Liver (tissue), 9 donors: Measurements from ENCODE around the gene LRRC47. TPM values are rescaled to one million over a fixed set of nuclear protein-coding genes. Genes with fewer than 3 reads are reported as not detected.

Experiments
- DNase-seq: peaks from one replicate; pipeline ENCODE4 v3.0.0-alpha.2; 2017; ENCODE audit warnings: low spot score
- H3K27ac ChIP-seq, 2 donors: one replicate each; pipeline ENCODE4 v1.7.0; 2013; ENCODE audit warnings: inconsistent platforms in 2 of 2, low read length in 2 of 2, control low read depth in 1 of 2, low read depth in 1 of 2, mild to moderate bottlenecking in 1 of 2
- H3K27me3 ChIP-seq, 4 donors: one replicate each; pipeline versions ENCODE4 v1.6.1 to v1.7.0; 2013; ENCODE audit warnings: low read length in 3 of 4, inconsistent platforms in 1 of 4, mild to moderate bottlenecking in 1 of 4, moderate library complexity in 1 of 4; ENCODE audit not compliant: control insufficient read depth in 4 of 4, insufficient read depth in 4 of 4
- H3K36me3 ChIP-seq, 4 donors: one replicate each; pipeline versions ENCODE4 v1.6.1 to v1.7.0; 2013; ENCODE audit warnings: low read length in 3 of 4, mild to moderate bottlenecking in 3 of 4, low read depth in 1 of 4, moderate library complexity in 1 of 4; ENCODE audit not compliant: control insufficient read depth in 4 of 4, insufficient read depth in 3 of 4
- H3K4me1 ChIP-seq, 4 donors: one replicate each; pipeline versions ENCODE4 v1.6.1 to v1.7.0; 2013; ENCODE audit warnings: low read length in 3 of 4, mild to moderate bottlenecking in 3 of 4, moderate library complexity in 1 of 4; ENCODE audit not compliant: control insufficient read depth in 4 of 4, insufficient read depth in 4 of 4
- H3K4me3 ChIP-seq, 3 donors: one replicate each; pipeline versions ENCODE4 v1.6.1 to v1.7.0; 2013; ENCODE audit warnings: low read length in 3 of 3, control low read depth in 1 of 3, low read depth in 1 of 3, mild to moderate bottlenecking in 1 of 3
- H3K9ac ChIP-seq, 2 donors: one replicate each; pipeline ENCODE4 v1.7.0; 2013; ENCODE audit warnings: low read length in 2 of 2, mild to moderate bottlenecking in 2 of 2, moderate library complexity in 2 of 2, control low read depth in 1 of 2, low read depth in 1 of 2
- H3K9me3 ChIP-seq, 4 donors: one replicate each; pipeline versions ENCODE4 v1.6.1 to v1.7.0; 2013; ENCODE audit warnings: low read length in 3 of 4; ENCODE audit not compliant: control insufficient read depth in 4 of 4
- ATF3 ChIP-seq: IDR thresholded peaks from 2 replicates; pipeline ENCODE4 v1.6.1; 2016; ENCODE audit warnings: antibody characterized with exemption
- EGR1 ChIP-seq, 2 donors: IDR thresholded peaks; 2 replicates each; pipeline ENCODE4 v1.6.1; 2016 to 2018; ENCODE audit warnings: antibody characterized with exemption in 2 of 2, low read depth in 2 of 2
- FOXA1 ChIP-seq: IDR thresholded peaks from 2 replicates; pipeline ENCODE4 v1.6.1; 2016; ENCODE audit warnings: antibody characterized with exemption
- FOXA2 ChIP-seq: IDR thresholded peaks from 2 replicates; pipeline ENCODE4 v1.6.1; 2016; ENCODE audit warnings: antibody characterized with exemption
- GABPA ChIP-seq, 2 donors: IDR thresholded peaks in 1 of 2; conservative IDR thresholded peaks in 1 of 2; 2 replicates each; pipeline ENCODE4 v1.6.1; 2016; ENCODE audit warnings: antibody characterized with exemption in 2 of 2, mild to moderate bottlenecking in 1 of 2, moderate library complexity in 1 of 2
- HNF4A ChIP-seq, 2 donors: conservative IDR thresholded peaks; 2 replicates each; pipeline ENCODE4 v1.6.1; 2016; ENCODE audit warnings: antibody characterized with exemption in 2 of 2, mild to moderate bottlenecking in 2 of 2
- HNF4G ChIP-seq: IDR thresholded peaks from 2 replicates; pipeline ENCODE4 v1.6.1; 2016; ENCODE audit warnings: antibody characterized with exemption
- JUND ChIP-seq, 2 donors: IDR thresholded peaks; 2 replicates each; pipeline ENCODE4 v1.6.1; 2016; ENCODE audit warnings: antibody characterized with exemption in 2 of 2
- MAX ChIP-seq: IDR thresholded peaks from 2 replicates; pipeline ENCODE4 v1.6.1; 2016; ENCODE audit warnings: antibody characterized with exemption
- NR2F2 ChIP-seq: IDR thresholded peaks from 2 replicates; pipeline ENCODE4 v1.6.1; 2016; ENCODE audit warnings: antibody characterized with exemption
- RAD21 ChIP-seq, 2 donors: IDR thresholded peaks; 2 replicates each; pipeline ENCODE4 v1.6.1; 2016; ENCODE audit warnings: antibody characterized with exemption in 2 of 2, mild to moderate bottlenecking in 2 of 2
- RXRA ChIP-seq, 2 donors: IDR thresholded peaks; 2 replicates each; pipeline ENCODE4 v1.6.1; 2017 to 2018; ENCODE audit warnings: antibody characterized with exemption in 2 of 2, mild to moderate bottlenecking in 1 of 2
- SP1 ChIP-seq: IDR thresholded peaks from 2 replicates; pipeline ENCODE4 v1.6.1; 2018; ENCODE audit warnings: antibody characterized with exemption, mild to moderate bottlenecking
- TAF1 ChIP-seq: conservative IDR thresholded peaks from 2 replicates; pipeline ENCODE4 v1.6.1; 2016; ENCODE audit warnings: antibody characterized with exemption, mild to moderate bottlenecking
- YY1 ChIP-seq: IDR thresholded peaks from 2 replicates; pipeline ENCODE4 v1.6.1; 2016; ENCODE audit warnings: antibody characterized with exemption, mild to moderate bottlenecking
- WGBS: extraction: QIAGEN DNeasy Blood & Tissue Kit; methylation state at CpG from one replicate; pipeline ENCODE4 v1.1.7; 2013; 5-methylcytosine and 5-hydroxymethylcytosine counted together
- polyA plus RNA-seq, 2 donors: library from polyadenylated mRNA; stranded (reverse) in 1 of 2; unstranded in 1 of 2; fragments of 200-250 nt in 1 of 2; fragments of >200 nt in 1 of 2; fragmentation: Nextera tagmentation in 1 of 2; extraction: Ambion mirVana in 1 of 2; gene quantifications; one replicate each; pipeline versions ENCODE4 v1.2.1 to v1.2.3, GENCODE V29; 2013 to 2015
- total RNA-seq, 2 donors: library from RNA; depleted of rRNA; stranded (reverse); fragments of >200 nt; gene quantifications; one replicate each; pipeline ENCODE4 v1.2.3, GENCODE V29; 2014
- TF ChIP-seq, protein P1 (sequence below): fragments of 150-350 bp; IDR thresholded peaks from 2 replicates; pipeline ENCODE4 v1.5.1; 2017; ENCODE audit warnings: improper control_type of control experiment, low read depth, low read length; ENCODE audit not compliant: missing input control
- TF ChIP-seq, protein P2 (sequence below): IDR thresholded peaks from 2 replicates; pipeline ENCODE4 v1.6.1; 2016; ENCODE audit warnings: antibody characterized with exemption
- TF ChIP-seq, protein P3 (sequence below): IDR thresholded peaks from 2 replicates; pipeline ENCODE4 v1.6.1; 2016; ENCODE audit warnings: antibody characterized with exemption, mild to moderate bottlenecking
- donor health status: healthy.
- donor health status: healthy.
- donor health status: healthy.
- donor health status: healthy.
- donor health status: healthy.

Gene LRRC47
- total and polyA plus RNA-seq, 4 donors, result 8.7 to 23.8 (median 15.4) TPM

GRCh38 chr1:3776231-3776961, 19.9 kb downstream of the LRRC47 start:
- no peaks in the 10 kb centered on the region for H3K27me3 ChIP-seq
- no peak for TF ChIP-seq JUND (IDR thresholded peaks at IDR 0.05)
- TF ChIP-seq, protein P1, sequence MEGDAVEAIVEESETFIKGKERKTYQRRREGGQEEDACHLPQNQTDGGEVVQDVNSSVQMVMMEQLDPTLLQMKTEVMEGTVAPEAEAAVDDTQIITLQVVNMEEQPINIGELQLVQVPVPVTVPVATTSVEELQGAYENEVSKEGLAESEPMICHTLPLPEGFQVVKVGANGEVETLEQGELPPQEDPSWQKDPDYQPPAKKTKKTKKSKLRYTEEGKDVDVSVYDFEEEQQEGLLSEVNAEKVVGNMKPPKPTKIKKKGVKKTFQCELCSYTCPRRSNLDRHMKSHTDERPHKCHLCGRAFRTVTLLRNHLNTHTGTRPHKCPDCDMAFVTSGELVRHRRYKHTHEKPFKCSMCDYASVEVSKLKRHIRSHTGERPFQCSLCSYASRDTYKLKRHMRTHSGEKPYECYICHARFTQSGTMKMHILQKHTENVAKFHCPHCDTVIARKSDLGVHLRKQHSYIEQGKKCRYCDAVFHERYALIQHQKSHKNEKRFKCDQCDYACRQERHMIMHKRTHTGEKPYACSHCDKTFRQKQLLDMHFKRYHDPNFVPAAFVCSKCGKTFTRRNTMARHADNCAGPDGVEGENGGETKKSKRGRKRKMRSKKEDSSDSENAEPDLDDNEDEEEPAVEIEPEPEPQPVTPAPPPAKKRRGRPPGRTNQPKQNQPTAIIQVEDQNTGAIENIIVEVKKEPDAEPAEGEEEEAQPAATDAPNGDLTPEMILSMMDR, result no peak
- H3K27ac ChIP-seq, result no peak overlapping the region
- H3K9ac ChIP-seq, result no peak overlapping the region
- no peaks in the 10 kb centered on the region for H3K9me3 ChIP-seq
- peaks cover 9 to 23% (median 19%) of the 10 kb centered on the region in 4 donors for H3K36me3 ChIP-seq
- WGBS, result 78% methylated on average over 21 of the region's 21 CpGs
- H3K4me1 ChIP-seq, result peaks cover 22 to 48% (median 39%) of the 10 kb centered on the region in 4 donors
- DNase-seq, result no peak
- no peak overlapping the region for H3K4me3 ChIP-seq

DNA sequence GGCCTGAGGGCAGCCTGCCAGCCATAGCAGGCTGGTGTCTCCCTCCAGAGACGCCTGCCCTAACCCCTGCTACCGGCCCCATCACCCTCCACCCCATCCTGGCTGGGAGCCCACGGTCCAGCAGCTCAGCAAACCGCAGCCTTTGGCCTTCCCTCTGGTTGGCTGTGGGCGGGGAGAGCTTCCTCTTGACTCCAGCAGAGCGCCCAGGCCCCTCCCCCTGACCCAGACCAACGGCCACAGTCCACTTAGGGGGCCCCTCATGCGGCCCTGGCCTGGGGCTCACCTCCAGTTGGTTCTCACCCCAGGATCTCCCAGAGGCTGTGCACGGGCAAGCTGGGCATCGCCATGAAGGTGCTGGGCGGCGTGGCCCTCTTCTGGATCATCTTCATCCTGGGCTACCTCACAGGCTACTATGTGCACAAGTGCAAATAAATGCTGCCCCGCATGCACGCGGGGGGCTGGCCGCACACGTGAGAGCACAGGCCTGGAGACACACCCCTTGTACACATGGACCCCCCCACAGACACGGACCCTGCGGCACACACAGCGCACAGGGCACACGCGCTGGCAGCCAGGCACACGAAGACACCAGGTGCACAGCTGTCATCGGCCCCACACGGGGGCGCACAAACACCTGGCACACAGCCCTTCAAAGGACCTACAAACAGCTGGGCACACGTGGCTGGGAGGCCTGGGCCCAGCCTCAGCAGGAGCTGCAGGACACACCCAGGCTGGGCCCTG, 20.6 kb downstream of the LRRC47 start:
- Histone ChIP-seq H3K36me3 (peaks cover 4 to 17% (median 13%) of the 10 kb centered on the region in 4 donors), H3K9me3 (no peaks in the 10 kb centered on the region), H3K4me3 (no peak overlapping the region), H3K4me1 (peaks cover 22 to 48% (median 40%) of the 10 kb centered on the region in 4 donors), H3K9ac (no peak overlapping the region), H3K27me3 (no peaks in the 10 kb centered on the region), H3K27ac (peak overlapping the region; percentile 24 to 59)
- 15% methylated on average over 27 of the region's 27 CpGs for WGBS
- TF ChIP-seq RXRA (IDR thresholded peaks at IDR 0.05) (peak; percentile 25 to 26), FOXA1 (no peak), TAF1 (no peak), YY1 (no peak), HNF4G (no peak), JUND (IDR thresholded peaks at IDR 0.05) (no peak), FOXA2 (no peak), HNF4A (conservative IDR thresholded peaks at IDR 0.05) (peak in 1 of 2 donors; percentile 57), RAD21 (IDR thresholded peaks at IDR 0.05) (peak in 1 of 2 donors; percentile 49), EGR1 (IDR thresholded peaks at IDR 0.05; ENCODE audit: low read depth in 2 of 2) (no peak), ATF3 (no peak), GABPA (IDR thresholded peaks at IDR 0.05 in 1 of 2, conservative IDR thresholded peaks at IDR 0.05 in 1 of 2) (no peak), MAX (no peak), NR2F2 (no peak), SP1 (peak; percentile 27)
- TF ChIP-seq, protein P2, sequence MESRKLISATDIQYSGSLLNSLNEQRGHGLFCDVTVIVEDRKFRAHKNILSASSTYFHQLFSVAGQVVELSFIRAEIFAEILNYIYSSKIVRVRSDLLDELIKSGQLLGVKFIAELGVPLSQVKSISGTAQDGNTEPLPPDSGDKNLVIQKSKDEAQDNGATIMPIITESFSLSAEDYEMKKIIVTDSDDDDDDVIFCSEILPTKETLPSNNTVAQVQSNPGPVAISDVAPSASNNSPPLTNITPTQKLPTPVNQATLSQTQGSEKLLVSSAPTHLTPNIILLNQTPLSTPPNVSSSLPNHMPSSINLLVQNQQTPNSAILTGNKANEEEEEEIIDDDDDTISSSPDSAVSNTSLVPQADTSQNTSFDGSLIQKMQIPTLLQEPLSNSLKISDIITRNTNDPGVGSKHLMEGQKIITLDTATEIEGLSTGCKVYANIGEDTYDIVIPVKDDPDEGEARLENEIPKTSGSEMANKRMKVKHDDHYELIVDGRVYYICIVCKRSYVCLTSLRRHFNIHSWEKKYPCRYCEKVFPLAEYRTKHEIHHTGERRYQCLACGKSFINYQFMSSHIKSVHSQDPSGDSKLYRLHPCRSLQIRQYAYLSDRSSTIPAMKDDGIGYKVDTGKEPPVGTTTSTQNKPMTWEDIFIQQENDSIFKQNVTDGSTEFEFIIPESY, result no peak
- TF ChIP-seq, protein P1, result peak; percentile 28
- TF ChIP-seq, protein P3, sequence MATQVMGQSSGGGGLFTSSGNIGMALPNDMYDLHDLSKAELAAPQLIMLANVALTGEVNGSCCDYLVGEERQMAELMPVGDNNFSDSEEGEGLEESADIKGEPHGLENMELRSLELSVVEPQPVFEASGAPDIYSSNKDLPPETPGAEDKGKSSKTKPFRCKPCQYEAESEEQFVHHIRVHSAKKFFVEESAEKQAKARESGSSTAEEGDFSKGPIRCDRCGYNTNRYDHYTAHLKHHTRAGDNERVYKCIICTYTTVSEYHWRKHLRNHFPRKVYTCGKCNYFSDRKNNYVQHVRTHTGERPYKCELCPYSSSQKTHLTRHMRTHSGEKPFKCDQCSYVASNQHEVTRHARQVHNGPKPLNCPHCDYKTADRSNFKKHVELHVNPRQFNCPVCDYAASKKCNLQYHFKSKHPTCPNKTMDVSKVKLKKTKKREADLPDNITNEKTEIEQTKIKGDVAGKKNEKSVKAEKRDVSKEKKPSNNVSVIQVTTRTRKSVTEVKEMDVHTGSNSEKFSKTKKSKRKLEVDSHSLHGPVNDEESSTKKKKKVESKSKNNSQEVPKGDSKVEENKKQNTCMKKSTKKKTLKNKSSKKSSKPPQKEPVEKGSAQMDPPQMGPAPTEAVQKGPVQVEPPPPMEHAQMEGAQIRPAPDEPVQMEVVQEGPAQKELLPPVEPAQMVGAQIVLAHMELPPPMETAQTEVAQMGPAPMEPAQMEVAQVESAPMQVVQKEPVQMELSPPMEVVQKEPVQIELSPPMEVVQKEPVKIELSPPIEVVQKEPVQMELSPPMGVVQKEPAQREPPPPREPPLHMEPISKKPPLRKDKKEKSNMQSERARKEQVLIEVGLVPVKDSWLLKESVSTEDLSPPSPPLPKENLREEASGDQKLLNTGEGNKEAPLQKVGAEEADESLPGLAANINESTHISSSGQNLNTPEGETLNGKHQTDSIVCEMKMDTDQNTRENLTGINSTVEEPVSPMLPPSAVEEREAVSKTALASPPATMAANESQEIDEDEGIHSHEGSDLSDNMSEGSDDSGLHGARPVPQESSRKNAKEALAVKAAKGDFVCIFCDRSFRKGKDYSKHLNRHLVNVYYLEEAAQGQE, result no peak
- peak; percentile 90 for DNase-seq
